ENCODE results near the gene RANBP10. TPM values are rescaled to one million over a fixed set of nuclear protein-coding genes. Genes with fewer than 3 reads are reported as not detected.

Gene RANBP10
- total and polyA plus RNA-seq, 2 of the 13 experiments (the other 11 are each of a cell fraction or from before 2014, with no cell fraction given), result 9.2 to 22.7 TPM

DNA sequence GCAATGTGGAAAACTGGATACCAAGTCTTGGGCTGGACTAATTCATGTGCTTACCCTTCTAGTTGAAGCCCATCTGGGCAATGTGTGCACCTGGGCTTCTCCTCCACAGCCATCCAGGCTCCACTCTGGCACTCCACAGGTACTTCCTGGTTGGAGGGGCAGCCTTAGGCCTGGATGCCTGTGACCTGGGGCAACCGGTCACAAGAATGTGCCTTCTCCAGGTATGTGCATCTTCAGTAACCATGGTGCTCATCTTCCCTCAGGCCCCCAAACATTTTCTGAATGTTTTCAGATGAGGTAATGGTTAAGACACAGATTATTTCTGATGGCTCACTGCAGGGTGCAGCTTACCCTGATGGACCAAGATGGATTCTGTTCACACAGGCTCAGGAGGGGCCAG is 128.6 kb downstream of the RANBP10 start:
- no peaks in the 10 kb centered on the region for H3K27me3 ChIP-seq (ENCODE audit: control insufficient read depth in 1 of 2, insufficient read depth in 2 of 2, low read length in 2 of 2)
- ChIA-PET POLR2A (no interaction called here), CTCF (ENCODE audit: low intra/inter-chr PET ratio, low total read pairs) (no interaction called here)
- no peaks in the 10 kb centered on the region for H4K20me1 ChIP-seq (ENCODE audit: insufficient read depth, low read length)
- in situ Hi-C loops (cut with HindIII; ENCODE audit: extremely low pct_ligation_motif_present, low pct_unique_long_range_greater_than_20kb) (no loop called here), intact Hi-C loops (cut with micrococcal nuclease; ENCODE audit: unreplicated experiment) (no loop called here)
- H3K9me3 ChIP-seq (ENCODE audit: low read length), result no peaks in the 10 kb centered on the region
- H3K4me1 ChIP-seq (ENCODE audit: insufficient read depth, low read length), result 0 out of 2 replicates have a peak, but pooled peaks cover 5% of the 10 kb centered on the region
- TF ChIP-seq ZNF331 (CRISPR knock-in tag; IDR thresholded peaks at IDR 0.05), result no peak
- TF ChIP-seq ZNF776 (CRISPR knock-in tag; IDR thresholded peaks at IDR 0.05), result no peak
- TF ChIP-seq, protein P1, sequence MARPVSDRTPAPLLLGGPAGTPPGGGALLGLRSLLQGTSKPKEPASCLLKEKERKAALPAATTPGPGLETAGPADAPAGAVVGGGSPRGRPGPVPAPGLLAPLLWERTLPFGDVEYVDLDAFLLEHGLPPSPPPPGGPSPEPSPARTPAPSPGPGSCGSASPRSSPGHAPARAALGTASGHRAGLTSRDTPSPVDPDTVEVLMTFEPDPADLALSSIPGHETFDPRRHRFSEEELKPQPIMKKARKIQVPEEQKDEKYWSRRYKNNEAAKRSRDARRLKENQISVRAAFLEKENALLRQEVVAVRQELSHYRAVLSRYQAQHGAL (CRISPR knock-in tag; IDR thresholded peaks at IDR 0.05; ENCODE audit: not compliant biosample characterization), result no peak
- peak; percentile 30 for TF ChIP-seq RBM22 (optimal IDR thresholded peaks at IDR 0.05; ENCODE audit: low read length)
- TF ChIP-seq ATF7 (IDR thresholded peaks at IDR 0.05), result 0 out of 2 replicates have a peak, but pooled peaks have one; percentile 5
- TF ChIP-seq ATF7 (CRISPR knock-in tag; IDR thresholded peaks at IDR 0.05), result no peak
- no peak overlapping the region for H3K4me3 ChIP-seq (replicated peaks in 1 of 3; ENCODE audit: insufficient read depth in 1 of 3, low read depth in 2 of 3, low read length in 3 of 3)
- no peak overlapping the region for H3K27ac ChIP-seq (ENCODE audit: extremely low read length, insufficient read depth, low read length)
- ATAC-seq (no peak), FAIRE-seq (no peak), DNase-seq (ENCODE audit: low spot score) (no peak)
- no peaks in the 10 kb centered on the region for H3K79me2 ChIP-seq (ENCODE audit: insufficient read depth, low read length)
- 100% methylated on average over 1 of the region's 1 CpG for WGBS (ENCODE audit: low lambda C conversion rate)
- H2AFZ ChIP-seq (ENCODE audit: low read length), result no peak overlapping the region
- H3K4me2 ChIP-seq (ENCODE audit: low read depth, low read length), result no peak overlapping the region
- no peak overlapping the region for H3K9ac ChIP-seq (ENCODE audit: insufficient read depth, low read depth, low read length)
- BruUV-seq (replicated peaks), result no TSS peak
- peaks cover 3 to 8% of the 10 kb centered on the region in 2 experiments; a peak in 4 of 5 replicates for H3K36me3 ChIP-seq (replicated peaks in 1 of 2; ENCODE audit: control insufficient read depth in 1 of 2, insufficient read depth in 2 of 2, low read length in 2 of 2)

DNA sequence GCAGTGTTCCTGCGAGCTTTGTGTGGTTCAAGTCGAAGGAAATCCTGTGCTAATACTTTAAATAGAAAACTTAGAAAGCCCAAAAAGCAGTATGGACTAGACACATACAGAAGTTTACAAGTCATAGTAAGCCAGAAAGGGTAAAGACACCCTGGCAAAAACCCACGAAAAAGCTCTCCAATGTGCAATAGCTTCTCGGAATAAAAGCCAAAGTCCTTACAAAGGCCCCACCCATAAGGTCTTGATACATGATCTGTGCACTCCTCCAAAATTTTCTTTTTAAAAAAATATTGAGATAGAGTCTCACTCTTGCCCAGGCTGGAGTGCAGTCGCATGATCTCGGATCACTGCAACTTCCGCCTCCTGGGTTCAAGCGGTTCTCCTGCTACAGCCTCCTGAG is 129.4 kb downstream of the RANBP10 start:
- no peaks in the 10 kb centered on the region for H4K20me1 ChIP-seq (ENCODE audit: insufficient read depth, low read length)
- ATAC-seq, result no peak
- 84% methylated on average over 8 of the region's 8 CpGs for WGBS (ENCODE audit: low lambda C conversion rate)
- H3K4me2 ChIP-seq (ENCODE audit: low read depth, low read length), result no peak overlapping the region
- POLR2A ChIA-PET, result no interaction called here
- intact Hi-C loops (cut with micrococcal nuclease; ENCODE audit: unreplicated experiment) (no loop called here), in situ Hi-C loops (cut with HindIII; ENCODE audit: extremely low pct_ligation_motif_present, low pct_unique_long_range_greater_than_20kb) (no loop called here)
- CTCF ChIA-PET (ENCODE audit: low intra/inter-chr PET ratio, low total read pairs), result no interaction called here
- no peaks in the 10 kb centered on the region for H3K9me3 ChIP-seq (ENCODE audit: low read length)
- H3K79me2 ChIP-seq (ENCODE audit: insufficient read depth, low read length), result no peaks in the 10 kb centered on the region
- no peak for FAIRE-seq
- BruUV-seq (replicated peaks), result no TSS peak
- no peak overlapping the region for H3K4me3 ChIP-seq (replicated peaks in 1 of 3; ENCODE audit: insufficient read depth in 1 of 3, low read depth in 2 of 3, low read length in 3 of 3)
- H2AFZ ChIP-seq (ENCODE audit: low read length), result no peak overlapping the region
- H3K36me3 ChIP-seq (replicated peaks in 1 of 2; ENCODE audit: control insufficient read depth in 1 of 2, insufficient read depth in 2 of 2, low read length in 2 of 2), result peaks cover 3 to 8% of the 10 kb centered on the region in 2 experiments; a peak in 4 of 5 replicates
- TF ChIP-seq SMC3 (IDR thresholded peaks at IDR 0.05; ENCODE audit: low read length) (no peak), ZNF124 (CRISPR knock-in tag; IDR thresholded peaks at IDR 0.05) (no peak)
- TF ChIP-seq, protein P2, sequence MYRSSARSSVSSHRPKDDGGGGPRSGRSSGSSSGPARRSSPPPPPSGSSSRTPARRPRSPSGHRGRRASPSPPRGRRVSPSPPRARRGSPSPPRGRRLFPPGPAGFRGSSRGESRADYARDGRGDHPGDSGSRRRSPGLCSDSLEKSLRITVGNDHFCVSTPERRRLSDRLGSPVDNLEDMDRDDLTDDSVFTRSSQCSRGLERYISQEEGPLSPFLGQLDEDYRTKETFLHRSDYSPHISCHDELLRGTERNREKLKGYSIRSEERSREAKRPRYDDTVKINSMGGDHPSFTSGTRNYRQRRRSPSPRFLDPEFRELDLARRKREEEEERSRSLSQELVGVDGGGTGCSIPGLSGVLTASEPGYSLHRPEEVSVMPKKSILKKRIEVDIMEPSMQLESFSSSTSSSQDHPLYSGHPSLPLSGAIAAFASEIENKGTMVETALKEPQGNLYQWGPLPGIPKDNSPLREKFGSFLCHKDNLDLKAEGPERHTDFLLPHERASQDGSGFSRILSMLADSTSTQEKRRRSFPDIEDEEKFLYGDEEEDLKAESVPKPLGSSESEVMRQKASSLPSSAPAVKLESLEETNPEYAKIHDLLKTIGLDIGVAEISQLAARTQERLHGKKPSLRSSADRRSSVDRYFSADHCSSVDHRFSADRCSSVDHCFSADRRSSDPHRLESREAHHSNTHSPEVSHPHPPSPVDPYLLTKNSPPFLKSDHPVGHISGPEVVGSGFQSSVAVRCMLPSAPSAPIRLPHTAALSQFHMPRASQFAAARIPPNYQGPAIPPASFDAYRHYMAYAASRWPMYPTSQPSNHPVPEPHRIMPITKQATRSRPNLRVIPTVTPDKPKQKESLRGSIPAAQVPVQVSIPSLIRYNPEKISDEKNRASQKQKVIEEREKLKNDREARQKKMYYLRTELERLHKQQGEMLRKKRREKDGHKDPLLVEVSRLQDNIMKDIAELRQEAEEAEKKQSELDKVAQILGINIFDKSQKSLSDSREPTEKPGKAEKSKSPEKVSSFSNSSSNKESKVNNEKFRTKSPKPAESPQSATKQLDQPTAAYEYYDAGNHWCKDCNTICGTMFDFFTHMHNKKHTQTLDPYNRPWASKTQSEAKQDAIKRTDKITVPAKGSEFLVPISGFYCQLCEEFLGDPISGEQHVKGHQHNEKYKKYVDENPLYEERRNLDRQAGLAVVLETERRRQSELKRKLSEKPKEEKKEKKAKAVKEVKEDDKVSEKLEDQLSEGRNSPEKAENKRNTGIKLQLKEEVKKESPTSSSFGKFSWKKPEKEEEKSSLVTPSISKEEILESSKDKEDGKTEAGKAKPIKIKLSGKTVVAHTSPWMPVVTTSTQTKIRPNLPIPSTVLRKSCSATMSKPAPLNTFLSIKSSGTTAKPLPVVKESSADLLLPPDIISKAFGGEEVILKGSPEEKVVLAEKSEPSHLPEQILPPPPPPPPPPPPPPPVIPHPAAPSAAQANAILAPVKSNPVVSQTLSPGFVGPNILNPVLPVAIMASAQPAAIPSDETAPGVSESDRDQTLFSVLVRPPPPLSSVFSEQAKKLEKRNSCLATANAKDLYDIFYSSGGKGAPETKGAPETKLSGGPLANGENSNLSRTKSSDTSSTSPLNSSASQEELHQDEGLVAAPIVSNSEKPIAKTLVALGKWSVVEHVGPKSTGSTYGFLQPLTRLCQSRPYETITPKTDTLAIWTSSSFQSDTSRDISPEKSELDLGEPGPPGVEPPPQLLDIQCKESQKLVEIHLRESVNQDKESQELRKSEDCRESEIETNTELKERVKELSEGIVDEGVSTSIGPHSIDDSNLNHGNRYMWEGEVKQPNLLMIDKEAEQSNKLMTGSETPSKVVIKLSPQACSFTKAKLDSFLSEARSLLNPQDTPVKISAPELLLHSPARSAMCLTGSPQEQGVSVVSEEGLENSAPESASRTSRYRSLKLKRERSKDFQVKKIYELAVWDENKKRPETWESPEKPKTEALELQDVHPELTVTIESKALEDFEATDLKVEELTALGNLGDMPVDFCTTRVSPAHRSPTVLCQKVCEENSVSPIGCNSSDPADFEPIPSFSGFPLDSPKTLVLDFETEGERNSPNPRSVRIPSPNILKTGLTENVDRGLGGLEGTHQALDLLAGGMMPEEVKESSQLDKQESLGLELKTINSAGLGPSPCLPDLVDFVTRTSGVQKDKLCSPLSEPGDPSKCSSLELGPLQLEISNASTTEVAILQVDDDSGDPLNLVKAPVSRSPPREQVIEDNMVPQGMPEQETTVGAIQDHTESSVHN (CRISPR knock-in tag; IDR thresholded peaks at IDR 0.05), result no peak
- H3K27me3 ChIP-seq (ENCODE audit: control insufficient read depth in 1 of 2, insufficient read depth in 2 of 2, low read length in 2 of 2), result no peaks in the 10 kb centered on the region
- H3K27ac ChIP-seq (ENCODE audit: extremely low read length, insufficient read depth, low read length), result no peak overlapping the region
- 0 out of 2 replicates have a peak, but pooled peaks cover 5% of the 10 kb centered on the region for H3K4me1 ChIP-seq (ENCODE audit: insufficient read depth, low read length)
- DNase-seq (ENCODE audit: low spot score), result no peak
- no peak overlapping the region for H3K9ac ChIP-seq (ENCODE audit: insufficient read depth, low read depth, low read length)

All from HepG2 (cell line).